Panc1 (cell line): ENCODE measurements around the gene SLC39A7. TPM values are rescaled to one million over a fixed set of nuclear protein-coding genes. Genes with fewer than 3 reads are reported as not detected.

ENCODE experiments used
- ATAC-seq: fragments of 200-7000 bp; cut with Tn5 transposase; 2 replicates; pipeline ENCODE4 v1.9.1; 2020; ENCODE audit warnings: mild to moderate bottlenecking, moderate library complexity
- BruUV-seq: library from RNA; stranded (reverse); fragments of 400-500 nt; replicated peaks from 2 replicates; lab custom pipeline; 2021; lab: Mats Ljungman, UMichigan
- CTCF ChIA-PET: fragments of 300-600 bp; sonication (Branson Sonifier 250); formaldehyde crosslinking; loops from one replicate; lab custom pipeline; 2022; ENCODE audit warnings: antibody characterized with exemption; lab: Charles Lee
- POLR2A ChIA-PET: fragments of 300-600 bp; sonication (Branson Sonifier 250); formaldehyde crosslinking; loops from one replicate; lab custom pipeline; 2022; ENCODE audit warnings: antibody characterized with exemption; lab: Charles Lee
- DNase-seq: peaks from one replicate; pipeline ENCODE4 v3.0.0-alpha.2; 2010; ENCODE audit warnings: low read depth, low spot score
- H3K27ac ChIP-seq: 2 replicates; pipeline ENCODE4 v1.5.1; 2011; ENCODE audit warnings: mild to moderate bottlenecking, low read length, inconsistent platforms
- H3K27me3 ChIP-seq: fragments of 200-500 bp; sonication (Bioruptor generic); 2 replicates; pipeline ENCODE4 v1.6.0; 2014; ENCODE audit warnings: low read length, inconsistent platforms; ENCODE audit not compliant: control insufficient read depth, insufficient read depth
- H3K36me3 ChIP-seq: fragments of 200-500 bp; sonication (Bioruptor generic); 2 replicates; pipeline ENCODE4 v1.5.1; 2014; ENCODE audit warnings: inconsistent platforms, mild to moderate bottlenecking, low read length, moderate library complexity; ENCODE audit not compliant: control insufficient read depth, insufficient read depth
- H3K4me1 ChIP-seq: 2 replicates; pipeline ENCODE4 v1.5.1; 2011; ENCODE audit warnings: inconsistent platforms, mild to moderate bottlenecking, low read length, moderate library complexity; ENCODE audit not compliant: control insufficient read depth, insufficient read depth
- H3K4me3 ChIP-seq, 2 experiments: 2 replicates each; pipeline ENCODE4 v1.5.1; 2011 to 2012; ENCODE audit warnings: low read depth in 2 of 2, low read length in 2 of 2, mild to moderate bottlenecking in 2 of 2, inconsistent platforms in 1 of 2, moderate library complexity in 1 of 2
- H3K9me3 ChIP-seq: fragments of 200-500 bp; sonication (Bioruptor generic); 2 replicates; pipeline ENCODE4 v1.5.1; 2014; ENCODE audit warnings: low read depth, mild to moderate bottlenecking, inconsistent platforms, low read length, moderate library complexity; ENCODE audit not compliant: control insufficient read depth, insufficient read depth
- CTCF ChIP-seq: fragments of 450-650 bp; IDR thresholded peaks from 2 replicates; pipeline ENCODE4 v1.5.1; 2017; ENCODE audit warnings: mild to moderate bottlenecking
- POLR2AphosphoS5 ChIP-seq: IDR thresholded peaks from 2 replicates; pipeline ENCODE4 v1.6.1; 2012; ENCODE audit warnings: mild to moderate bottlenecking, low read depth, low read length, moderate library complexity
- REST ChIP-seq, 2 experiments: IDR thresholded peaks; 2 replicates each; pipeline ENCODE4 v1.6.1; 2011 to 2012; ENCODE audit warnings: low read depth in 2 of 2, control low read depth in 1 of 2, low read length in 1 of 2, mild to moderate bottlenecking in 1 of 2, moderate library complexity in 1 of 2; ENCODE audit not compliant: insufficient read depth in 1 of 2
- SIN3A ChIP-seq: IDR thresholded peaks from 2 replicates; pipeline ENCODE4 v1.6.1; 2012; ENCODE audit warnings: low read depth, mild to moderate bottlenecking, low read length, moderate library complexity, borderline replicate concordance; ENCODE audit not compliant: insufficient read depth
- TCF7L2 ChIP-seq: IDR thresholded peaks from 2 replicates; pipeline ENCODE4 v1.6.1; 2011; ENCODE audit warnings: mild to moderate bottlenecking, low read depth, low read length, inconsistent platforms
- in situ Hi-C: cut with HindIII; loops from 2 replicates; pipeline ENCODE4 v1.10.0; 2016; ENCODE audit warnings: low sequenced_read_pairs, low pct_unique_long_range_greater_than_20kb
- intact Hi-C: fragments of 100-400 bp; cut with micrococcal nuclease; formaldehyde crosslinking; loops from one replicate; pipeline ENCODE4 v1.10.0; 2022; ENCODE audit not compliant: unreplicated experiment
- total RNA-seq: library from RNA; stranded (reverse); gene quantifications from one replicate; pipeline ENCODE4 v1.2.1, GENCODE V29; 2021; ENCODE audit not compliant: unreplicated experiment

The SLC39A7 gene
- total RNA-seq, 1 experiment from 2014 or later = 135 TPM

GRCh38 chr6:33204165-33204414, 3.4 kb downstream of the SLC39A7 start:
- H3K27me3 ChIP-seq = no peaks in the 10 kb centered on the region
- ATAC-seq (no peak), DNase-seq (no peak)
- no peaks in the 10 kb centered on the region for H3K9me3 ChIP-seq
- peaks cover 46% of the 10 kb centered on the region for H3K4me1 ChIP-seq
- TF ChIP-seq CTCF (no peak), REST (IDR thresholded peaks at IDR 0.05; ENCODE audit: insufficient read depth in 1 of 2, low read depth in 2 of 2, low read length in 1 of 2) (no peak)
- H3K36me3 ChIP-seq = peaks cover 13% of the 10 kb centered on the region
- ChIA-PET CTCF (no interaction called here), POLR2A (no interaction called here)
- H3K27ac ChIP-seq = peak overlapping the region; percentile 58
- no TSS peak for BruUV-seq
- H3K4me3 ChIP-seq = peak overlapping the region; percentile 66 to 79
- intact Hi-C loops = no loop called here
- in situ Hi-C loops = no loop called here

GRCh38 chr6:33204415-33205190, 3.9 kb downstream of the SLC39A7 start, which contains the start of gene HSD17B8:
Gene HSD17B8, plus strand, starts transcription at chr6:33204655. Its CDS starts 14 bp downstream, at chr6:33204669.
- ATAC-seq = peak; percentile 77
- peak within 1 kb of the TSS; percentile 72 for H3K27ac ChIP-seq
- H3K27me3 ChIP-seq = no peaks in the 10 kb centered on the region
- peak; percentile 46; the same call in 1 of the 2 replicates for TF ChIP-seq TCF7L2
- TF ChIP-seq SIN3A = 0 out of 2 replicates have a peak, but pooled peaks have one; percentile 54
- TF ChIP-seq REST (IDR thresholded peaks at IDR 0.05; ENCODE audit: insufficient read depth in 1 of 2, low read depth in 2 of 2, low read length in 1 of 2) = 0 out of 4 replicates have a peak, but pooled peaks of 1 of the 2 experiments have one; percentile 20
- TF ChIP-seq CTCF = no peak
- TF ChIP-seq POLR2AphosphoS5 = peak; percentile 85
- no peak for DNase-seq
- no TSS peak for BruUV-seq
- CTCF ChIA-PET = interaction anchor here (0.6 kb wide), 1 partner anchor 44 kb away, joined by 8 read pairs; no protein-coding TSS in a partner anchor
- H3K4me1 ChIP-seq = peaks cover 46% of the 10 kb centered on the region
- intact Hi-C loops (no loop called here), in situ Hi-C loops (no loop called here)
- H3K36me3 ChIP-seq = peaks cover 13% of the 10 kb centered on the region
- POLR2A ChIA-PET = no interaction called here
- peak within 1 kb of the TSS; percentile 66 to 79 for H3K4me3 ChIP-seq
- H3K9me3 ChIP-seq = no peaks in the 10 kb centered on the region
